Parathyroid adenoma (tissue), 2 donors: ENCODE data around the gene ST8SIA4.

Experiments used
- H2AFZ ChIP-seq: fragments of 300-600 bp; sonication (generic); one replicate; pipeline ENCODE4 v1.7.0; 2017; ENCODE audit warnings: antibody characterized with exemption, mild to moderate bottlenecking
- H3K27ac ChIP-seq: fragments of 300-600 bp; sonication (generic); one replicate; pipeline ENCODE4 v1.7.0; 2017
- H3K27me3 ChIP-seq: fragments of 300-600 bp; sonication (generic); one replicate; pipeline ENCODE4 v1.7.0; 2017; ENCODE audit warnings: low read length; ENCODE audit not compliant: control insufficient read depth, insufficient read depth
- H3K36me3 ChIP-seq: fragments of 300-600 bp; sonication (generic); one replicate; pipeline ENCODE4 v1.7.0; 2017; ENCODE audit warnings: low read length; ENCODE audit not compliant: control insufficient read depth, insufficient read depth
- H3K4me1 ChIP-seq: fragments of 300-600 bp; sonication (generic); one replicate; pipeline ENCODE4 v1.7.0; 2017; ENCODE audit warnings: control low read depth
- H3K4me2 ChIP-seq: fragments of 300-600 bp; sonication (generic); one replicate; pipeline ENCODE4 v1.7.0; 2017; ENCODE audit warnings: low read length
- H3K4me3 ChIP-seq: fragments of 300-600 bp; sonication (generic); one replicate; pipeline ENCODE4 v1.7.0; 2017; ENCODE audit warnings: low read depth, low read length
- H3K79me2 ChIP-seq: fragments of 300-600 bp; sonication (generic); one replicate; pipeline ENCODE4 v1.7.0; 2017; ENCODE audit warnings: control low read depth
- H3K9ac ChIP-seq: fragments of 300-600 bp; sonication (generic); one replicate; pipeline ENCODE4 v1.7.0; 2017; ENCODE audit warnings: mild to moderate bottlenecking
- H3K9me3 ChIP-seq: fragments of 300-600 bp; sonication (generic); one replicate; pipeline ENCODE4 v1.7.0; 2017; ENCODE audit warnings: low read length; ENCODE audit not compliant: control insufficient read depth
- TF ChIP-seq, protein P1 (sequence below): fragments of 300-600 bp; sonication (generic); IDR thresholded peaks from one replicate; pipeline ENCODE4 v1.7.0; 2017; ENCODE audit warnings: antibody characterized with exemption, mild to moderate bottlenecking
- donor health status: primary hyperparathyroidism.

The ST8SIA4 gene

DNA sequence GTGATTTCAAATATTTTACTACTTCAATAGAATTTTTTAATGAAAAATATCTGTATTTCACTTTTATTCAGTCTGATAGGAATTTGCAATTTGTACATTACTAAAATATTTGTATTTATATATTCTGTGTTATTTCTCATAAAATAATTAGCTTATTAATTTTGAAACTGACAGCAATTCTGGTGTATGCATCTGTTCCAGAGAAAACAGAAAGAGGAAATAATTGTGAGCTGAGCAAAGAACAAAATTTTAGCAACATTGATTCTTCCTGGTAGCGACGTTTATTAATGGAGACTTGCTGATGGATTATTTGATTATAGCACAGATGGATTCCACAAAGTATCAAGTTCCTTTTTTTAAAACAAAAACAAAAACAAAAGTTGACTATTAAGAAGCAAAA is 61.0 kb downstream of the ST8SIA4 start:
- H3K4me2 ChIP-seq, result no peak overlapping the region
- no peaks in the 10 kb centered on the region for H3K9me3 ChIP-seq
- no peaks in the 10 kb centered on the region for H3K36me3 ChIP-seq
- H3K4me3 ChIP-seq, result no peak overlapping the region
- H3K9ac ChIP-seq, result no peak overlapping the region
- no peak overlapping the region for H3K27ac ChIP-seq
- no peak overlapping the region for H2AFZ ChIP-seq
- no peaks in the 10 kb centered on the region for H3K4me1 ChIP-seq
- TF ChIP-seq, protein P1, sequence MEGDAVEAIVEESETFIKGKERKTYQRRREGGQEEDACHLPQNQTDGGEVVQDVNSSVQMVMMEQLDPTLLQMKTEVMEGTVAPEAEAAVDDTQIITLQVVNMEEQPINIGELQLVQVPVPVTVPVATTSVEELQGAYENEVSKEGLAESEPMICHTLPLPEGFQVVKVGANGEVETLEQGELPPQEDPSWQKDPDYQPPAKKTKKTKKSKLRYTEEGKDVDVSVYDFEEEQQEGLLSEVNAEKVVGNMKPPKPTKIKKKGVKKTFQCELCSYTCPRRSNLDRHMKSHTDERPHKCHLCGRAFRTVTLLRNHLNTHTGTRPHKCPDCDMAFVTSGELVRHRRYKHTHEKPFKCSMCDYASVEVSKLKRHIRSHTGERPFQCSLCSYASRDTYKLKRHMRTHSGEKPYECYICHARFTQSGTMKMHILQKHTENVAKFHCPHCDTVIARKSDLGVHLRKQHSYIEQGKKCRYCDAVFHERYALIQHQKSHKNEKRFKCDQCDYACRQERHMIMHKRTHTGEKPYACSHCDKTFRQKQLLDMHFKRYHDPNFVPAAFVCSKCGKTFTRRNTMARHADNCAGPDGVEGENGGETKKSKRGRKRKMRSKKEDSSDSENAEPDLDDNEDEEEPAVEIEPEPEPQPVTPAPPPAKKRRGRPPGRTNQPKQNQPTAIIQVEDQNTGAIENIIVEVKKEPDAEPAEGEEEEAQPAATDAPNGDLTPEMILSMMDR, result no peak
- H3K79me2 ChIP-seq, result no peaks in the 10 kb centered on the region
- H3K27me3 ChIP-seq, result no peaks in the 10 kb centered on the region

DNA sequence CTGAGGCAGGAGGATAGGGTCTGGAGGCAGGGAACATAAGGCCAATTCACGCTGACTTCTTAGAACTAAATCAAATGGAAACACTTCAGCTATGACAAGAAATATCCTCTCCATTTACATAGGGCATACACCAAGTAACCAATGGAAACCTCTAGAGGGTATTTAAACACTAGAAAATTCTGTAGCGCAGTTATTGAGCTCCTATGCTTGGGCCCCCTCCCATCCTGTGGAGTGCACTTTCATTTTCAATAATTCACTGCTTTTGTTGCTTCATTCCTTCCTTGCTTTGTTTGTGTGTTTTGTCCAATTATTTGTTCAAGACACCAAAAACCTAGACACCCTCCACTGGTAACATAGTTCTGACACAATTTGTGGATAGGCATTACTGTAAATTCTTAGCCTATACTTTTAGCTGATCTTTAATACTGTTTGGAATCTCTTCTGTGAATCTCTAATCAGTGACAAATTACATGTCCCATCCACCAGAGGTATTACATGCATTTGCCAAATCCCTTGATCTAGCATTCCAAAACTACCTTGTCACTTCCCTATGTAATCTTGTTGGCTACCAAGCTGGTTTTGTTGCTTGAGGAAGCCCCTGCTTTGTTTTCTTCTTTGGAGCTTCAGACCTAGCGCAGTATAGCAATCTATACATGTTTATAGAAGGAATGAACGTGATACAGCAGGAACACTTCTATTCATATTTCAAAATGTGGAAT is 61.6 kb downstream of the ST8SIA4 start:
- H3K4me2 ChIP-seq, result no peak overlapping the region
- H3K4me3 ChIP-seq, result no peak overlapping the region
- H3K27me3 ChIP-seq, result no peaks in the 10 kb centered on the region
- H3K4me1 ChIP-seq, result no peaks in the 10 kb centered on the region
- no peak overlapping the region for H3K27ac ChIP-seq
- no peaks in the 10 kb centered on the region for H3K79me2 ChIP-seq
- no peak overlapping the region for H3K9ac ChIP-seq
- H3K9me3 ChIP-seq, result no peaks in the 10 kb centered on the region
- TF ChIP-seq, protein P1, result no peak
- H3K36me3 ChIP-seq, result no peaks in the 10 kb centered on the region
- H2AFZ ChIP-seq, result no peak overlapping the region

DNA sequence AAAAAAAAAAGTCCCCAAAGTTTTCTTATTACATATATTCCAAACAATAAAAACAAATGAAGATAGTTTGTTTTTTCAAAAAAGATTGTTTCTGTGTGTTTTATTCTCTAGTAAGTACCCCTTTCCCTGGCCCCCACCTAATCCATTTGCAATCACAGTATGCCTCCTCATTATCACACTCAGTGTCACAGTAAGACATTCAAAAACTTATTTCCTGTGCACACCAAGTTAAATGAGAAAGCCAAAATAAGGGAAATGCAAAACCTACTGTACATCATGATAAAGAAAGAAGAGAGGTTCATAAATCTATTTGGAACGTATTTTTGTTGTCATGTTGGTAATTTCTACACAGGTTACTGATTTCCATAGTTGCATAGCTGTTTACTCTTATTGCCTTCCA is 62.3 kb downstream of the ST8SIA4 start:
- Histone ChIP-seq H3K36me3 (no peaks in the 10 kb centered on the region), H3K4me1 (no peaks in the 10 kb centered on the region), H3K4me3 (no peak overlapping the region), H2AFZ (no peak overlapping the region), H3K27me3 (no peaks in the 10 kb centered on the region), H3K27ac (no peak overlapping the region), H3K9ac (no peak overlapping the region), H3K9me3 (no peaks in the 10 kb centered on the region), H3K79me2 (no peaks in the 10 kb centered on the region), H3K4me2 (no peak overlapping the region)
- TF ChIP-seq, protein P1, result no peak

DNA sequence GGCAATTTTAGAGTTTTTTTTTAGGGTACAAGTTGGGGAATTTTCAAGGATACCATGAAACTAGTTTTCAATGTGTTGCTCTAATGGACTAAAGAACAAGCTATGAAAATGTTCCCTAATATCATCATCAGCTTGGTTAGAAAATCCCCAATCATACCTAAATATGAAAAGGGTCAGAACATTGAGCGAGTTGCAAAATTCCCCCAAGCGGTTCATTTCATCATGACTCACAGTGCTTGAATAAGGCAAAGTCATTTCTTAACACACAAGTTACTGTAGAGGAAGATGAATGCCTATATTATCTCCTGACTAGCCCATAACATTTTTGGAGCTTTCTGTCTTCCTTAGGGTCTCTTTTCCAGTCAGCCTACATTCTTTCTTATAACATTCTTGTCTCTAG is 62.7 kb downstream of the ST8SIA4 start:
- Histone ChIP-seq H3K9me3 (no peaks in the 10 kb centered on the region), H3K4me2 (no peak overlapping the region), H3K4me3 (no peak overlapping the region), H3K27ac (no peak overlapping the region), H3K36me3 (no peaks in the 10 kb centered on the region), H3K9ac (no peak overlapping the region), H3K79me2 (no peaks in the 10 kb centered on the region), H3K4me1 (no peaks in the 10 kb centered on the region), H2AFZ (no peak overlapping the region), H3K27me3 (no peaks in the 10 kb centered on the region)
- TF ChIP-seq, protein P1, result no peak

DNA sequence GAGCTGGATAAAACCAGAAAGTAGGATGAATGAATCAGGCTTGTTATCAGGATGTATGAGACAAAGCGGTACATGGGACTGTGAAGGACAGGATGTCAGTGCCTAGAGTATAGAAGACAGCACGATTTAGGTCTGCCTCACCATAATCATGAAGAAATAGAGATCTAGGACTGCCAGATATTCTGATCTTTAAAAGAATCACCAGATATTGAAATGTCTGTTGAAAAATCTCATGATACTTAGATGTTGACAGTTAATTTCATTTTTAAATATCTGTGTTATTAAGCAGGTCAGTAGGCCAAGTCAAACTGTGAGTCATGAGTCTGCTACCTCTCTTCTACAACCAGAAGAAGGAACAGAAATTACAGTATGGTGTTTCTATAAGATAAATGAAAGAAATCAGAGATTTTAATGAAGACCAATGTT is 65.0 kb downstream of the ST8SIA4 start:
- Histone ChIP-seq H3K27me3 (no peaks in the 10 kb centered on the region), H3K4me1 (no peaks in the 10 kb centered on the region), H3K79me2 (no peaks in the 10 kb centered on the region), H3K4me3 (no peak overlapping the region), H3K36me3 (no peaks in the 10 kb centered on the region), H3K9ac (no peak overlapping the region), H2AFZ (no peak overlapping the region), H3K4me2 (no peak overlapping the region), H3K27ac (no peak overlapping the region), H3K9me3 (no peaks in the 10 kb centered on the region)
- TF ChIP-seq, protein P1, result no peak
